ENCODE data around the gene CDK5RAP2. TPM values are rescaled to one million over a fixed set of nuclear protein-coding genes. Genes with fewer than 3 reads are reported as not detected.
A peak's percentile ranks its signal among the peaks of the same experiment; 100 is the strongest.

The CDK5RAP2 gene
- total RNA-seq, 1 experiment from 2014 or later, result 50.0 TPM

DNA sequence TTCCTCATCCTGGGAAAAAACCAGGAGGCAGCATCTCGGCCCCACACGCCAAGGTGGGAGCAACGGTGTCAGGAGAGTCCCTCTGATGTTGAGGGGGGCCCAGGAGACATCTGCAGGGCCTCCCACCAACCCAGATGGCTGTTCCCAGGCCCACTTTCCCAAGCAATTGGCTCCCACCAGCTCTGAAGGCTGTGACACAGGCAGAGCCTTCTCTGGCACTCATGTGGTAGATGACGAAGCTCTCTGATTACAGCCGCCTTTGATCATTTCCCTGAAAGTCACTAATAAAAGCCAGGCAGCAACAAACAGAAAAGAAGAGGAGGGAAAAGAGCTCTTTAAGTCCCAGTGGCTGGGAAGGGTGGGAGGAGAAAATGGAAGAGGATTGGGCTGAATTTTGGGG is 226.5 kb downstream of the CDK5RAP2 start:
- no TSS peak for BruUV-seq (replicated peaks)
- H3K36me3 Mint-ChIP-seq (ENCODE audit: insufficient read depth, unreplicated experiment), result no peaks in the 10 kb centered on the region
- POLR2A ChIA-PET, result no interaction called here
- no peak overlapping the region for H3K27ac Mint-ChIP-seq (ENCODE audit: low read depth, unreplicated experiment)
- no peak for TF ChIP-seq CTCF (IDR thresholded peaks at IDR 0.05; ENCODE audit: unreplicated experiment)
- no peaks in the 10 kb centered on the region for H3K27me3 Mint-ChIP-seq (ENCODE audit: insufficient read depth, unreplicated experiment)
- no peak overlapping the region for H3K4me3 Mint-ChIP-seq (ENCODE audit: unreplicated experiment)
- no peaks in the 10 kb centered on the region for H3K4me1 Mint-ChIP-seq (ENCODE audit: insufficient read depth, unreplicated experiment)
- no peaks in the 10 kb centered on the region for H3K9me3 Mint-ChIP-seq (ENCODE audit: unreplicated experiment)
- intact Hi-C loops (cut with micrococcal nuclease), result no loop called here
- CTCF ChIA-PET, result interaction anchor here (0.5 kb wide), 2 partner anchors 19 to 933 kb away, joined by 3 to 4 read pairs; no protein-coding TSS in a partner anchor
- DNase-seq (ENCODE audit: unreplicated experiment), result no peak

DNA sequence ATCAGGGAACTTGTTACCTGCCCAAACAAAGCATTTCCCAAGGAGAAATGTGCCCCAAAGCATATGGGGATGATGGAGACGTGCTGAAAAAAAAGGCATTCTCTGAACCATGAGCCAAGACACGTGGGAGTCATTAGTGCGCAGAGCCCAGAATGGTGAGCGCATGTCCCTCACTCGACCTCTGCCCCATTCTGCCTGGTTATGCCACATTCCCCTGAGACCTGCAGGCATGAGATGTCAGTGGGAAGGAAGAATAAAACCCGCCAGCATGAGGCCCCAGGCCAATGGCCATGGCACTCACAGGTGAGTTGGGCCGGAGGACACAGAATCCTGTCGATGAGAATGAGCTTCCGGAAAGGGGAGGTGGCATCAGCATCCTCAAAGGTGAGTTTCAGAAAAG is 228.9 kb downstream of the CDK5RAP2 start:
- H3K27ac Mint-ChIP-seq (ENCODE audit: low read depth, unreplicated experiment), result no peak overlapping the region
- POLR2A ChIA-PET, result no interaction called here
- H3K9me3 Mint-ChIP-seq (ENCODE audit: unreplicated experiment), result no peaks in the 10 kb centered on the region
- no peak overlapping the region for H3K4me3 Mint-ChIP-seq (ENCODE audit: unreplicated experiment)
- no peak for TF ChIP-seq CTCF (IDR thresholded peaks at IDR 0.05; ENCODE audit: unreplicated experiment)
- CTCF ChIA-PET, result interaction anchor here (0.6 to 1.9 kb wide), 6 partner anchors 14 to 1341 kb away, joined by 3 to 8 read pairs (median 3); no protein-coding TSS in a partner anchor
- H3K4me1 Mint-ChIP-seq (ENCODE audit: insufficient read depth, unreplicated experiment), result no peaks in the 10 kb centered on the region
- no peak for DNase-seq (ENCODE audit: unreplicated experiment)
- H3K27me3 Mint-ChIP-seq (ENCODE audit: insufficient read depth, unreplicated experiment), result no peaks in the 10 kb centered on the region
- intact Hi-C loops (cut with micrococcal nuclease), result no loop called here
- BruUV-seq (replicated peaks), result no TSS peak
- H3K36me3 Mint-ChIP-seq (ENCODE audit: insufficient read depth, unreplicated experiment), result no peaks in the 10 kb centered on the region

GRCh38 chr9:120350596-120350995 is 229.4 kb downstream of the CDK5RAP2 start:
- ChIA-PET POLR2A (no interaction called here), CTCF (interaction anchor here (0.7 to 3.2 kb wide), 4 partner anchors 382 to 1340 kb away, joined by 3 to 9 read pairs (median 8); no protein-coding TSS in a partner anchor)
- intact Hi-C loops (cut with micrococcal nuclease), result no loop called here
- H3K36me3 Mint-ChIP-seq (ENCODE audit: insufficient read depth, unreplicated experiment), result no peaks in the 10 kb centered on the region
- no peak for DNase-seq (ENCODE audit: unreplicated experiment)
- no peaks in the 10 kb centered on the region for H3K9me3 Mint-ChIP-seq (ENCODE audit: unreplicated experiment)
- no peak overlapping the region for H3K27ac Mint-ChIP-seq (ENCODE audit: low read depth, unreplicated experiment)
- no peak for TF ChIP-seq CTCF (IDR thresholded peaks at IDR 0.05; ENCODE audit: unreplicated experiment)
- H3K27me3 Mint-ChIP-seq (ENCODE audit: insufficient read depth, unreplicated experiment), result no peaks in the 10 kb centered on the region
- H3K4me3 Mint-ChIP-seq (ENCODE audit: unreplicated experiment), result no peak overlapping the region
- no TSS peak for BruUV-seq (replicated peaks)
- H3K4me1 Mint-ChIP-seq (ENCODE audit: insufficient read depth, unreplicated experiment), result no peaks in the 10 kb centered on the region

DNA sequence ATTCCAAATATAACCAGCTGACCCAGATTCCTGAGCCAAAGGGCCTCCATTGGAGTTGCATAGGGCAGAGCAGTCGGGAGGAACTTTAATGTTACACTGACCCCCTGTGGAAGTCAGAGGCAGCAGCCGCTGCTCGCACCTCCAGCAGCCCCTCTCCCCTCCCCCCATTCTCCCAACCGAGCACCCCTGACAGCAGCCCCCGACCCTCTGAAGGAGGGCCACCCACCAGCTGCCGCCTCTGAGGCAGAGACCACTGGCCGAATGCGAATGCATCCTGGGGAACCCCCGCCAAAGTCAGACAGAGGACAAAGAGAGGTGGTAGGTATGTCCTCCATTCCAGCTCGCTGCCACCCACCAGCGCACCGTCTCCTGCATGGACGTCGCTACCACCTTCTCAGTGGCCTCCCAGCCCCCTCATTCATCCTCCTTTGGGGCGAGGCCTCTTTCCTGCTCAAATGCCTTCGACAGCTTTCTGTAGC is 231.0 kb downstream of the CDK5RAP2 start:
- CTCF ChIA-PET, result interaction anchor here (0.5 to 5.3 kb wide), 30 partner anchors 9 to 1921 kb away, joined by 3 to 39 read pairs (median 4); no protein-coding TSS in a partner anchor
- intact Hi-C loops (cut with micrococcal nuclease), result loop anchor here (1.0 to 5.0 kb wide), 6 partner anchors 380 to 1827 kb away; no protein-coding TSS in a partner anchor

More for the DNA sequence above, 231.0 kb downstream of the CDK5RAP2 start:
- Mint-ChIP-seq H3K27me3 (ENCODE audit: insufficient read depth, unreplicated experiment) (no peaks in the 10 kb centered on the region), H3K4me3 (ENCODE audit: unreplicated experiment) (no peak overlapping the region), H3K36me3 (ENCODE audit: insufficient read depth, unreplicated experiment) (no peaks in the 10 kb centered on the region), H3K9me3 (ENCODE audit: unreplicated experiment) (no peaks in the 10 kb centered on the region), H3K4me1 (ENCODE audit: insufficient read depth, unreplicated experiment) (peaks cover 5% of the 10 kb centered on the region), H3K27ac (ENCODE audit: low read depth, unreplicated experiment) (no peak overlapping the region)
- peak; percentile 64 for DNase-seq (ENCODE audit: unreplicated experiment)
- no TSS peak for BruUV-seq (replicated peaks)
- POLR2A ChIA-PET, result interaction anchor here (0.6 kb wide), 1 partner anchor 801 kb away, joined by 3 read pairs; no protein-coding TSS in a partner anchor
- TF ChIP-seq CTCF (IDR thresholded peaks at IDR 0.05; ENCODE audit: unreplicated experiment), result peak; percentile 87
